ENCODE measurements around the gene CROCC2.

The CROCC2 gene

DNA sequence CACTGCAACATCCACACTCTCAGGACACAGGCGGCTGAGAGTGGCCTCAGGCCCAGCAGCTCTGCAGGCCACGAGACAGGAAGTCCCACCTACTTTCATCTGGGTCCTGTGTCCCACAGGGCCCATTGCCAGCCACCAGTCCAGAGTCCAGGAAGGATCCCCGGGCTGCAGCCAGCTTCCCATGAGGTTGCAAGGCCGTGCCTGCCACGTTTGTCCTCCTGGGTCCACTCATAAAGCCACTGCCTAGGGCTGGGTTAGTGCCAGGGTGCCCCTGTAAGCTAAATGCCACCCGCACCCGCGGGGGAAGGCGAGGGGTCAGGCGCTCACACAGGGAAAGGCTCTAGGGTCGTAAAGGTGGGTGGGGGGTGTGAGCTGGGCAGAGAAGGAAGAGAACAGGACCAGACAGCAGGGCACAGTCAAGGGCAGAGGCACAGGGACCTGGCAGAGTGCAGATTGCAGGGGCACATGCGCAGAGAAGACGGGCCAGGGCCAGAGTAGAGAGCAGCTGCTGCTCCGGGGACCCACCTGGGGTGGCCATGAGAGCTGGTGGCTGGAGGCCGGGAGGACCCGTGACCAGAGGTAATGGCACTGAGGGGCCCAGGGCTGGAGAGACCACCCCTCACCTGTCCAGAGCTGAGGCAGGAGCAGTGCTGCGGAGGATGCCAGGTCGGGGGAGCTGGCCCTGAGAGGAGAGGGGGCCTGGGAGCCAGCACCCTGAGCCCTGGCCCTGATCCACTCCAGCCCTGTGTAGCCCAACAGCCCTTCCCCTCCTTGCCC lies 29.5 kb upstream of the CROCC2 start:
- Histone ChIP-seq H3K27ac (ENCODE audit: extremely low read depth, low read depth, low read length) (no peak overlapping the region), H3K9me3 (ENCODE audit: control insufficient read depth, insufficient read depth, low read depth, low read length) (no peaks in the 10 kb centered on the region), H3K36me3 (ENCODE audit: control insufficient read depth in 2 of 2, insufficient read depth in 1 of 2, low read length in 2 of 2) (no peaks in the 10 kb centered on the region), H3K4me1 (ENCODE audit: control insufficient read depth, insufficient read depth, low read length) (no peaks in the 10 kb centered on the region), H3K4me3 (ENCODE audit: low read depth, low read length) (no peak overlapping the region)
- CTCF ChIA-PET: no interaction called here
- POLR2A ChIA-PET: interaction anchor here (0.8 kb wide), 1 partner anchor 13 kb away, joined by 3 read pairs; no protein-coding TSS in a partner anchor
- TF ChIP-seq ZNF473 (tag by site-specific recombination; IDR thresholded peaks at IDR 0.05): no peak
- TF ChIP-seq, protein P1, sequence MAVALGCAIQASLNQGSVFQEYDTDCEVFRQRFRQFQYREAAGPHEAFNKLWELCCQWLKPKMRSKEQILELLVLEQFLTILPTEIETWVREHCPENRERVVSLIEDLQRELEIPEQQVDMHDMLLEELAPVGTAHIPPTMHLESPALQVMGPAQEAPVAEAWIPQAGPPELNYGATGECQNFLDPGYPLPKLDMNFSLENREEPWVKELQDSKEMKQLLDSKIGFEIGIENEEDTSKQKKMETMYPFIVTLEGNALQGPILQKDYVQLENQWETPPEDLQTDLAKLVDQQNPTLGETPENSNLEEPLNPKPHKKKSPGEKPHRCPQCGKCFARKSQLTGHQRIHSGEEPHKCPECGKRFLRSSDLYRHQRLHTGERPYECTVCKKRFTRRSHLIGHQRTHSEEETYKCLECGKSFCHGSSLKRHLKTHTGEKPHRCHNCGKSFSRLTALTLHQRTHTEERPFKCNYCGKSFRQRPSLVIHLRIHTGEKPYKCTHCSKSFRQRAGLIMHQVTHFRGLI (tag by site-specific recombination; IDR thresholded peaks at IDR 0.05): no peak
- TF ChIP-seq, protein P2, sequence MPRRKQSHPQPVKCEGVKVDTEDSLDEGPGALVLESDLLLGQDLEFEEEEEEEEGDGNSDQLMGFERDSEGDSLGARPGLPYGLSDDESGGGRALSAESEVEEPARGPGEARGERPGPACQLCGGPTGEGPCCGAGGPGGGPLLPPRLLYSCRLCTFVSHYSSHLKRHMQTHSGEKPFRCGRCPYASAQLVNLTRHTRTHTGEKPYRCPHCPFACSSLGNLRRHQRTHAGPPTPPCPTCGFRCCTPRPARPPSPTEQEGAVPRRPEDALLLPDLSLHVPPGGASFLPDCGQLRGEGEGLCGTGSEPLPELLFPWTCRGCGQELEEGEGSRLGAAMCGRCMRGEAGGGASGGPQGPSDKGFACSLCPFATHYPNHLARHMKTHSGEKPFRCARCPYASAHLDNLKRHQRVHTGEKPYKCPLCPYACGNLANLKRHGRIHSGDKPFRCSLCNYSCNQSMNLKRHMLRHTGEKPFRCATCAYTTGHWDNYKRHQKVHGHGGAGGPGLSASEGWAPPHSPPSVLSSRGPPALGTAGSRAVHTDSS (tag by site-specific recombination; IDR thresholded peaks at IDR 0.05): no peak
- TF ChIP-seq, protein P3, sequence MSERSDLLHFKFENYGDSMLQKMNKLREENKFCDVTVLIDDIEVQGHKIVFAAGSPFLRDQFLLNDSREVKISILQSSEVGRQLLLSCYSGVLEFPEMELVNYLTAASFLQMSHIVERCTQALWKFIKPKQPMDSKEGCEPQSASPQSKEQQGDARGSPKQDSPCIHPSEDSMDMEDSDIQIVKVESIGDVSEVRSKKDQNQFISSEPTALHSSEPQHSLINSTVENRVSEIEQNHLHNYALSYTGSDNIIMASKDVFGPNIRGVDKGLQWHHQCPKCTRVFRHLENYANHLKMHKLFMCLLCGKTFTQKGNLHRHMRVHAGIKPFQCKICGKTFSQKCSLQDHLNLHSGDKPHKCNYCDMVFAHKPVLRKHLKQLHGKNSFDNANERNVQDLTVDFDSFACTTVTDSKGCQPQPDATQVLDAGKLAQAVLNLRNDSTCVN (tag by site-specific recombination; optimal IDR thresholded peaks at IDR 0.05): no peak
- no peak for TF ChIP-seq TCF7L2 (IDR thresholded peaks at IDR 0.05; ENCODE audit: borderline replicate concordance, low read depth, low read length)
- TF ChIP-seq ZNF423 (tag by site-specific recombination; IDR thresholded peaks at IDR 0.05): no peak
- TF ChIP-seq BCL11A (tag by site-specific recombination; IDR thresholded peaks at IDR 0.05; ENCODE audit: low read depth): no peak
- 0 out of 2 replicates have a peak, but pooled peaks have one; percentile 0 for TF ChIP-seq EGR2 (tag by site-specific recombination; IDR thresholded peaks at IDR 0.05; ENCODE audit: low read depth)

DNA sequence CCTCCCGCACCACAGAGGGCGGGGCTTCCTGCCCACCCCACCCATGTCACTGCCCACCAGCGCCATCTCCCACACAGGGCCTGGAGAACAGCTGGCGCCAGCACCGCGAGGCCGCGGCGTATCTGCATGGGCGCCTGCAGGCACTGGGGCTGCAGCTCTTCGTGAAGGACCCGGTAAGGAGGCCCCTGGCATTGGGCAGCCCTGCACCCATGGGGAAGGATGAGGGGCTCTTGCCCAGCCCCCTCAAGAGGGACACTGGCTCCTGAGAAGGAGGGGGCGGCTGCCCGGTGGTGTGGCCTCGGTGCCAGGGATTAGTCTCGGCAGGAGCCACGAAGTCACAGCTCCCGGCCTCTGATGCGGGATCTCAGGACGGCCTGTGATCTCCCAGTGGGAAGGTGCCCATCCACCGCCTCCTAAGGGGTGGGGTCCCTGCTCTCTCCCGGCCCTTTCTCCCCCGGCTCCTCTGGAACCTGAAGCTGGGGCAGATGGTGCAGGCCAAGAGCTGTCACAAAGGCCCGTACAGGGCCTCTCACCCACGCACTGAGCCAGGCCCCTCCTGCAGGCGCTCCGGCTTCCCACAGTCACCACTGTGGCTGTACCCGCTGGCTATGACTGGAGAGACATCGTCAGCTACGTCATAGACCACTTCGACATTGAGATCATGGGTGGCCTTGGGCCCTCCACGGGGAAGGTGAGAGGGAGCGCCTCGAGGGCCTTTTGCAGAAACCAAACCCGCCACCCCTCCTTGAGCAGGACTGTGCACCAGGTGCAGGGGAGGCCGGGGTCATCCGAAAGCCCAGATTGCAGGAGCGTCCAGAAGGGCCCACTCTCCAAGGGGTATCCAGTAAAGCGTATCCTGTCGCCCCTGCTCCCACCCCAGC lies 28.4 kb upstream of the CROCC2 start:
- POLR2A ChIA-PET: no interaction called here
- H3K27ac ChIP-seq (ENCODE audit: extremely low read depth, low read depth, low read length): no peak overlapping the region
- no peak for TF ChIP-seq GFI1B (tag by site-specific recombination; IDR thresholded peaks at IDR 0.05)
- TF ChIP-seq ZNF140 (tag by site-specific recombination; IDR thresholded peaks at IDR 0.05): no peak
- TF ChIP-seq ZFHX2 (tag by site-specific recombination; conservative IDR thresholded peaks at IDR 0.05): peak; percentile 19; the same call in 1 of the 2 replicates
- no peak for TF ChIP-seq ZBTB20 (tag by site-specific recombination; IDR thresholded peaks at IDR 0.05)
- TF ChIP-seq ZNF202 (tag by site-specific recombination; IDR thresholded peaks at IDR 0.05; ENCODE audit: borderline replicate concordance): no peak
- H3K9me3 ChIP-seq (ENCODE audit: control insufficient read depth, insufficient read depth, low read depth, low read length): no peaks in the 10 kb centered on the region
- no peaks in the 10 kb centered on the region for H3K36me3 ChIP-seq (ENCODE audit: control insufficient read depth in 2 of 2, insufficient read depth in 1 of 2, low read length in 2 of 2)
- H3K4me3 ChIP-seq (ENCODE audit: low read depth, low read length): no peak overlapping the region
- CTCF ChIA-PET: no interaction called here
- no peaks in the 10 kb centered on the region for H3K4me1 ChIP-seq (ENCODE audit: control insufficient read depth, insufficient read depth, low read length)

DNA sequence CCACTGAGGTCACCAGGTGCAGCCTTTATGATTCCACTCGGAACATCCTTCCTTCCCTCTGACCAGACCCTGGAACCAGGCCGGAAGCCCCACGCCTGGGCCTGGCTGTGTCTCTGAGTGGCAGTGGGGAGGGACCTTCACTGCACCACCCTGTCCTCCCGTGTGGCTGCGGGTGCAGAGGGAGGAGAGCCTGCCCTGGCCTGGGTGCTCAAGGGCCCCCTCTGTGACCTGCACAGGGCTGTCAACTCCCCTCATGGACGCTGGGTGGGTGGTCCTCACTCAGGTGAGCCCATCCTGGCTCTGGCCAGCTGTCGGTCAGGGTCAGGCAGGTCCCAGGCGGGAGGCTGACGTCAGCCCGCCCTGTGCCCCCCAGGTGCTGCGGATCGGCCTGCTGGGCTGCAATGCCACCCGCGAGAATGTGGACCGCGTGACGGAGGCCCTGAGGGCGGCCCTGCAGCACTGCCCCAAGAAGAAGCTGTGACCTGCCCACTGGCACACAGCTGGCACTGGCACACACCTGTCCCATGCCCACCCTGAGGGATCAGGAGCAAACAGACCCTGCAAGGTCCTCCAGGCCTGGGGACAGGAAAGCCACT lies 27.7 kb upstream of the CROCC2 start:
- H3K4me3 ChIP-seq (ENCODE audit: low read depth, low read length): no peak overlapping the region
- no peak overlapping the region for H3K27ac ChIP-seq (ENCODE audit: extremely low read depth, low read depth, low read length)
- POLR2A ChIA-PET: no interaction called here
- H3K36me3 ChIP-seq (ENCODE audit: control insufficient read depth in 2 of 2, insufficient read depth in 1 of 2, low read length in 2 of 2): no peaks in the 10 kb centered on the region
- no peaks in the 10 kb centered on the region for H3K4me1 ChIP-seq (ENCODE audit: control insufficient read depth, insufficient read depth, low read length)
- H3K9me3 ChIP-seq (ENCODE audit: control insufficient read depth, insufficient read depth, low read depth, low read length): no peaks in the 10 kb centered on the region
- CTCF ChIA-PET: no interaction called here
- no peak for TF ChIP-seq GFI1B (tag by site-specific recombination; IDR thresholded peaks at IDR 0.05)
- TF ChIP-seq, protein P4, sequence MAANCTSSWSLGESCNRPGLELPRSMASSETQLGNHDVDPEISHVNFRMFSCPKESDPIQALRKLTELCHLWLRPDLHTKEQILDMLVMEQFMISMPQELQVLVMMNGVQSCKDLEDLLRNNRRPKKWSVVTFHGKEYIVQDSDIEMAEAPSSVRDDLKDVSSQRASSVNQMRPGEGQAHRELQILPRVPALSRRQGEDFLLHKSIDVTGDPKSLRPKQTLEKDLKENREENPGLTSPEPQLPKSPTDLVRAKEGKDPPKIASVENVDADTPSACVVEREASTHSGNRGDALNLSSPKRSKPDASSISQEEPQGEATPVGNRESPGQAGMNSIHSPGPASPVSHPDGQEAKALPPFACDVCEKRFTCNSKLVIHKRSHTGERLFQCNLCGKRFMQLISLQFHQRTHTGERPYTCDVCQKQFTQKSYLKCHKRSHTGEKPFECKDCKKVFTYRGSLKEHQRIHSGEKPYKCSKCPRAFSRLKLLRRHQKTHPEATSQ (tag by site-specific recombination; IDR thresholded peaks at IDR 0.05): no peak
- no peak for TF ChIP-seq ZNF629 (tag by site-specific recombination; IDR thresholded peaks at IDR 0.05)
- TF ChIP-seq ZNF600 (tag by site-specific recombination; IDR thresholded peaks at IDR 0.05): no peak
- no peak for TF ChIP-seq ZXDB (tag by site-specific recombination; IDR thresholded peaks at IDR 0.05)
- no peak for TF ChIP-seq ZNF596 (tag by site-specific recombination; IDR thresholded peaks at IDR 0.05)
- TF ChIP-seq ZNF114 (tag by site-specific recombination; IDR thresholded peaks at IDR 0.05): no peak
- no peak for TF ChIP-seq ZNF654 (tag by site-specific recombination; IDR thresholded peaks at IDR 0.05; ENCODE audit: low read depth)
- no peak for TF ChIP-seq GLI2 (tag by site-specific recombination; IDR thresholded peaks at IDR 0.05; ENCODE audit: borderline replicate concordance, low read depth)
